ENCODE measurements around the gene ARHGEF10L.

DNA sequence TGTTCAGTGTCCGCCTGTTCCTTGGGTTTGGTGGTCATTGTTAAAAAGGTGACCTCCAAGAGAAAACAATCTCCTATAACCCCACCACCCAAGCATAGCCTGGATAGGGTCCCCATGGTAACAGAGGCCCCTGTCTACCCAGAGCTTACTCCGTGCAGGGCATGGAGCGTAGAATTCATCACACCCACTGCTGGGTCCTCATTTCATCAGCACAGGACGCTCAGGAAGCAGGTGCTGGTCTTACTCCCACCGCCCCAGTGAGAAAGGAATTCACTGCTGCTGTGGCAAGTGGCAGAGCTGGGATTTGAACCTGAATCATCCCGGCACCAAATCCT lies 37.0 kb downstream of the ARHGEF10L start:
- TF ChIP-seq, protein P1, sequence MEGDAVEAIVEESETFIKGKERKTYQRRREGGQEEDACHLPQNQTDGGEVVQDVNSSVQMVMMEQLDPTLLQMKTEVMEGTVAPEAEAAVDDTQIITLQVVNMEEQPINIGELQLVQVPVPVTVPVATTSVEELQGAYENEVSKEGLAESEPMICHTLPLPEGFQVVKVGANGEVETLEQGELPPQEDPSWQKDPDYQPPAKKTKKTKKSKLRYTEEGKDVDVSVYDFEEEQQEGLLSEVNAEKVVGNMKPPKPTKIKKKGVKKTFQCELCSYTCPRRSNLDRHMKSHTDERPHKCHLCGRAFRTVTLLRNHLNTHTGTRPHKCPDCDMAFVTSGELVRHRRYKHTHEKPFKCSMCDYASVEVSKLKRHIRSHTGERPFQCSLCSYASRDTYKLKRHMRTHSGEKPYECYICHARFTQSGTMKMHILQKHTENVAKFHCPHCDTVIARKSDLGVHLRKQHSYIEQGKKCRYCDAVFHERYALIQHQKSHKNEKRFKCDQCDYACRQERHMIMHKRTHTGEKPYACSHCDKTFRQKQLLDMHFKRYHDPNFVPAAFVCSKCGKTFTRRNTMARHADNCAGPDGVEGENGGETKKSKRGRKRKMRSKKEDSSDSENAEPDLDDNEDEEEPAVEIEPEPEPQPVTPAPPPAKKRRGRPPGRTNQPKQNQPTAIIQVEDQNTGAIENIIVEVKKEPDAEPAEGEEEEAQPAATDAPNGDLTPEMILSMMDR (IDR thresholded peaks at IDR 0.05) = no peak
- no peak for TF ChIP-seq POLR2A (IDR thresholded peaks at IDR 0.05)

Measured in prostate gland (tissue), 2 donors.